ENCODE measurements around the gene TOR2A. TPM values are rescaled to one million over a fixed set of nuclear protein-coding genes. Genes with fewer than 3 reads are reported as not detected.

The TOR2A gene
- total and polyA plus RNA-seq, 2 experiments from 2014 or later, result 16.8 to 28.8 TPM

GRCh38 chr9:127777368-127777980 lies 42.4 kb upstream of the TOR2A start:
- Histone ChIP-seq H3K27me3 (no peaks in the 10 kb centered on the region), H3K36me3 (replicated peaks; ENCODE audit: insufficient read depth, low read depth) (no peaks in the 10 kb centered on the region), H3K9me2 (replicated peaks; ENCODE audit: insufficient read depth) (no peaks in the 10 kb centered on the region), H3K4me3 (no peak overlapping the region), H2AFZ (no peak overlapping the region), H4K20me1 (ENCODE audit: insufficient read depth, poor library complexity, severe bottlenecking) (no peaks in the 10 kb centered on the region), H3K4me1 (ENCODE audit: insufficient read depth) (no peaks in the 10 kb centered on the region), H3K27ac (no peak overlapping the region), H3K79me2 (no peaks in the 10 kb centered on the region), H3K4me2 (no peak overlapping the region), H3K9me3 (ENCODE audit: low read depth) (no peaks in the 10 kb centered on the region)
- no peak for TF ChIP-seq EZH2phosphoT487 (IDR thresholded peaks at IDR 0.05; ENCODE audit: low read depth, severe bottlenecking, unreplicated experiment)
- WGBS (ENCODE audit: low lambda C conversion rate, missing lambda C conversion rate), result 94% methylated on average over 16 of the region's 18 CpGs
- no peak for DNase-seq (ENCODE audit: low spot score)

- H3K9me3 ChIP-seq (ENCODE audit: low read depth), result no peaks in the 10 kb centered on the region
- WGBS (ENCODE audit: low lambda C conversion rate, missing lambda C conversion rate), result 89% methylated on average over 5 of the region's 5 CpGs
- no peaks in the 10 kb centered on the region for H3K79me2 ChIP-seq
- TF ChIP-seq CTCF (IDR thresholded peaks at IDR 0.05; ENCODE audit: poor library complexity) (no peak), EZH2 (IDR thresholded peaks at IDR 0.05; ENCODE audit: borderline replicate concordance) (no peak), EZH2phosphoT487 (IDR thresholded peaks at IDR 0.05; ENCODE audit: low read depth, severe bottlenecking, unreplicated experiment) (no peak)
- no peak overlapping the region for H3K27ac ChIP-seq
- no peaks in the 10 kb centered on the region for H4K20me1 ChIP-seq (ENCODE audit: insufficient read depth, poor library complexity, severe bottlenecking)
- no peak overlapping the region for H3K4me2 ChIP-seq
- H3K4me1 ChIP-seq (ENCODE audit: insufficient read depth), result no peaks in the 10 kb centered on the region
- no peaks in the 10 kb centered on the region for H3K27me3 ChIP-seq
- no peaks in the 10 kb centered on the region for H3K36me3 ChIP-seq (replicated peaks; ENCODE audit: insufficient read depth, low read depth)
- H2AFZ ChIP-seq, result no peak overlapping the region
- DNase-seq (ENCODE audit: low spot score), result no peak
- H3K4me3 ChIP-seq, result no peak overlapping the region
- H3K9me2 ChIP-seq (replicated peaks; ENCODE audit: insufficient read depth), result no peaks in the 10 kb centered on the region
Observed at GRCh38 chr9:127776924-127777289, 41.8 kb upstream of the TOR2A start.

GRCh38 chr9:127776195-127776923 lies 41.3 kb upstream of the TOR2A start:
- H3K9me3 ChIP-seq (ENCODE audit: low read depth), result no peaks in the 10 kb centered on the region
- WGBS (ENCODE audit: low lambda C conversion rate, missing lambda C conversion rate), result 83% methylated on average over 14 of the region's 15 CpGs
- no peaks in the 10 kb centered on the region for H3K27me3 ChIP-seq
- H3K9me2 ChIP-seq (replicated peaks; ENCODE audit: insufficient read depth), result no peaks in the 10 kb centered on the region
- H3K79me2 ChIP-seq, result no peaks in the 10 kb centered on the region
- H3K4me2 ChIP-seq, result no peak overlapping the region
- no peak overlapping the region for H2AFZ ChIP-seq
- DNase-seq (ENCODE audit: low spot score), result no peak
- H3K4me3 ChIP-seq, result no peak overlapping the region
- no peak for TF ChIP-seq EZH2phosphoT487 (IDR thresholded peaks at IDR 0.05; ENCODE audit: low read depth, severe bottlenecking, unreplicated experiment)
- TF ChIP-seq EZH2 (IDR thresholded peaks at IDR 0.05; ENCODE audit: borderline replicate concordance), result no peak
- TF ChIP-seq CTCF (IDR thresholded peaks at IDR 0.05; ENCODE audit: poor library complexity), result no peak
- H3K36me3 ChIP-seq (replicated peaks; ENCODE audit: insufficient read depth, low read depth), result no peaks in the 10 kb centered on the region
- no peaks in the 10 kb centered on the region for H4K20me1 ChIP-seq (ENCODE audit: insufficient read depth, poor library complexity, severe bottlenecking)
- no peak overlapping the region for H3K27ac ChIP-seq
- H3K4me1 ChIP-seq (ENCODE audit: insufficient read depth), result no peaks in the 10 kb centered on the region

GRCh38 chr9:127773981-127774380 lies 38.9 kb upstream of the TOR2A start:
- H2AFZ ChIP-seq, result no peak overlapping the region
- no peak overlapping the region for H3K4me2 ChIP-seq
- no peak overlapping the region for H3K27ac ChIP-seq
- no peaks in the 10 kb centered on the region for H4K20me1 ChIP-seq (ENCODE audit: insufficient read depth, poor library complexity, severe bottlenecking)
- H3K27me3 ChIP-seq, result no peaks in the 10 kb centered on the region
- H3K9me3 ChIP-seq (ENCODE audit: low read depth), result no peaks in the 10 kb centered on the region
- no peaks in the 10 kb centered on the region for H3K36me3 ChIP-seq (replicated peaks; ENCODE audit: insufficient read depth, low read depth)
- no peak for DNase-seq (ENCODE audit: low spot score)
- H3K4me3 ChIP-seq, result no peak overlapping the region
- no peaks in the 10 kb centered on the region for H3K79me2 ChIP-seq
- WGBS (ENCODE audit: low lambda C conversion rate, missing lambda C conversion rate), result 89% methylated on average over 10 of the region's 10 CpGs
- H3K9me2 ChIP-seq (replicated peaks; ENCODE audit: insufficient read depth), result no peaks in the 10 kb centered on the region
- no peaks in the 10 kb centered on the region for H3K4me1 ChIP-seq (ENCODE audit: insufficient read depth)
- TF ChIP-seq EZH2phosphoT487 (IDR thresholded peaks at IDR 0.05; ENCODE audit: low read depth, severe bottlenecking, unreplicated experiment) (no peak), CTCF (IDR thresholded peaks at IDR 0.05; ENCODE audit: poor library complexity) (no peak), EZH2 (IDR thresholded peaks at IDR 0.05; ENCODE audit: borderline replicate concordance) (no peak)

All from hepatocyte (in vitro differentiated cells).